Upper lobe of right lung (tissue), 1 donor: ENCODE results near the gene UNC5C. TPM values are rescaled to one million over a fixed set of nuclear protein-coding genes. Genes with fewer than 3 reads are reported as not detected.

Experiments
- ATAC-seq: fragments of 200-7000 bp; cut with Tn5 transposase; one replicate; pipeline ENCODE4 v1.9.1; 2020; ENCODE audit warnings: mild to moderate bottlenecking, moderate library complexity
- DNase-seq: peaks from one replicate; pipeline ENCODE4 v3.0.0-alpha.2; 2020
- H3K27ac ChIP-seq: fragments of 200-600 bp; one replicate; pipeline ENCODE4 v1.8.0; 2022
- H3K27me3 ChIP-seq: fragments of 200-600 bp; one replicate; pipeline ENCODE4 v1.8.0; 2022; ENCODE audit warnings: mild to moderate bottlenecking
- H3K36me3 ChIP-seq: fragments of 200-600 bp; one replicate; pipeline ENCODE4 v1.8.0; 2022
- H3K4me1 ChIP-seq: fragments of 200-600 bp; one replicate; pipeline ENCODE4 v1.8.0; 2022
- H3K4me3 ChIP-seq: fragments of 200-600 bp; one replicate; pipeline ENCODE4 v1.8.0; 2022; ENCODE audit warnings: mild to moderate bottlenecking
- H3K9me3 ChIP-seq: fragments of 200-600 bp; one replicate; pipeline ENCODE4 v1.8.0; 2022
- CTCF ChIP-seq: fragments of 200-600 bp; IDR thresholded peaks from one replicate; pipeline ENCODE4 v1.8.0; 2022; ENCODE audit warnings: antibody characterized with exemption
- intact Hi-C: fragments of 100-400 bp; cut with DNase I; formaldehyde crosslinking; loops from one replicate; pipeline ENCODE4 v1.11.0; 2022
- total RNA-seq: library from RNA; stranded (reverse); fragmentation: NEBNext Ultra II Directional; extraction: Animal tissue kit (Norgen Biotek cat#: 25700); gene quantifications from one replicate; pipeline ENCODE4 v1.2.1, GENCODE V29; 2021
- donor health status: DM: no; HTN: yes; CAD: no; lungs with severe emphysema.

The UNC5C gene
- total RNA-seq, 1 donor from 2014 or later = 6.7 TPM

GRCh38 chr4:95388911-95389310, 159.9 kb downstream of the UNC5C start:
- Histone ChIP-seq H3K27me3 (no peaks in the 10 kb centered on the region), H3K4me1 (no peaks in the 10 kb centered on the region), H3K36me3 (no peaks in the 10 kb centered on the region), H3K9me3 (no peaks in the 10 kb centered on the region), H3K27ac (no peak overlapping the region), H3K4me3 (no peak overlapping the region)
- intact Hi-C loops = no loop called here
- no peak for ATAC-seq
- no peak for TF ChIP-seq CTCF
- DNase-seq = no peak

DNA sequence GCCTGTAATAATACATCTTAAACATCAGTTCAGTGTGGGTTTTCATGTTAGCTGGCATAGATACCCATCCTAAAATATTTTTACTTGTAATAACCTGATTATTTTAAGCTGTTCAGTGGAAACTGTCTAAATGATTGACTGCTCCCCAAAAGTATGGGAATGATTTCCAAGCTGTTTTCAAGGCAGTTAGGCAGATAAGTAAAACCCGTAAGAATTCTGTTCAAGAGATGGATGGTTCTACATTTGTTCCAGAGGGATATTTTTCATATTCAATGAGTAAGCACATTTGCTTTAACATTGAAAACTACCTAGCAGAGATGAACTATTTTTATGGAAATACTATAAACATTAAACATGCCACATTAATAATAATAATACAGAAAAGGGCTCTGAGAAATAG, 161.1 kb downstream of the UNC5C start:
- Histone ChIP-seq H3K4me1 (no peaks in the 10 kb centered on the region), H3K4me3 (no peak overlapping the region), H3K36me3 (no peaks in the 10 kb centered on the region), H3K27ac (no peak overlapping the region), H3K27me3 (no peaks in the 10 kb centered on the region), H3K9me3 (no peaks in the 10 kb centered on the region)
- no peak for TF ChIP-seq CTCF
- intact Hi-C loops = no loop called here
- no peak for DNase-seq
- ATAC-seq = no peak

- ATAC-seq (no peak), DNase-seq (no peak)
- no peaks in the 10 kb centered on the region for H3K27me3 ChIP-seq
- H3K36me3 ChIP-seq = no peaks in the 10 kb centered on the region
- no peak overlapping the region for H3K4me3 ChIP-seq
- H3K9me3 ChIP-seq = no peaks in the 10 kb centered on the region
- H3K27ac ChIP-seq = no peak overlapping the region
- no peaks in the 10 kb centered on the region for H3K4me1 ChIP-seq
- TF ChIP-seq CTCF = no peak
- intact Hi-C loops = no loop called here
Observed at GRCh38 chr4:95386410-95386809, 162.4 kb downstream of the UNC5C start.

- Histone ChIP-seq H3K9me3 (no peaks in the 10 kb centered on the region), H3K36me3 (no peaks in the 10 kb centered on the region), H3K27ac (no peak overlapping the region), H3K4me1 (no peaks in the 10 kb centered on the region), H3K4me3 (no peak overlapping the region), H3K27me3 (no peaks in the 10 kb centered on the region)
- DNase-seq (no peak), ATAC-seq (no peak)
- intact Hi-C loops = no loop called here
- TF ChIP-seq CTCF = no peak
Observed at GRCh38 chr4:95381843-95382580, 166.8 kb downstream of the UNC5C start.

DNA sequence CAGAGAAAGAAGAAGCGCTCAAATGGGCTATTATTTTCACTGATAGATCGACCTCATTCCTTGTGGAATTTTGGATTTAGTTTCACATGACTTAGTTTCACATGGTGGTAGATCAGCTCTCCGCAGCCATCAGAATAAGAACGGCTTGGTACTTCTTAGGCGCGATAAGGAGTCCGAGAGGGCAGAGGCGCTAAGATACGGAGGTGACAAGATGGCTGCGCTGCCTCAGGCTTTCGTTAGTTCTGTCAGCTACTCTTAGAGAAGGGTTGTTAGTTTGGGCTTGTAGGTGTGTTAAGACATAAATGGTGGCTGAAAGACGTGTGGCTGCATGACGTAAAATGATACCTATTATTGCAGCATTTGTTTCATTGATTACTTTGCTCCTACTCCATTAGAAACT, 169.1 kb downstream of the UNC5C start:
- Histone ChIP-seq H3K4me1 (no peaks in the 10 kb centered on the region), H3K4me3 (no peak overlapping the region), H3K27me3 (no peaks in the 10 kb centered on the region), H3K9me3 (no peaks in the 10 kb centered on the region), H3K36me3 (no peaks in the 10 kb centered on the region), H3K27ac (no peak overlapping the region)
- TF ChIP-seq CTCF = no peak
- no peak for DNase-seq
- intact Hi-C loops = no loop called here
- ATAC-seq = no peak

GRCh38 chr4:95377366-95377900, 171.3 kb downstream of the UNC5C start:
- no peak for ATAC-seq
- Histone ChIP-seq H3K4me1 (no peaks in the 10 kb centered on the region), H3K36me3 (no peaks in the 10 kb centered on the region), H3K4me3 (no peak overlapping the region), H3K27me3 (no peaks in the 10 kb centered on the region), H3K9me3 (no peaks in the 10 kb centered on the region), H3K27ac (no peak overlapping the region)
- intact Hi-C loops = no loop called here
- TF ChIP-seq CTCF = no peak
- no peak for DNase-seq
